Measurements from ENCODE around the gene GID8. TPM values are rescaled to one million over a fixed set of nuclear protein-coding genes. Genes with fewer than 3 reads are reported as not detected.

The GID8 gene
- total and polyA plus RNA-seq, 11 donors = 6.2 to 22.2 (median 15.9) TPM

- WGBS, 4 donors = 59 to 64% (median 63%) methylated on average over 19 to 21 of the region's 21 CpGs
- Histone ChIP-seq H3K27me3 (peaks cover 15 to 73% (median 37%) of the 10 kb centered on the region in 9 donors), H3K9me3 (no peaks in the 10 kb centered on the region), H3K4me3 (no peak overlapping the region), H3K4me1 (peaks cover 0 to 4% (median 0%) of the 10 kb centered on the region in 12 donors), H3K36me3 (no peaks in the 10 kb centered on the region), H3K27ac (no peak overlapping the region)
- intact Hi-C loops (cut with DNase I) = no loop called here
- TF ChIP-seq, protein P1, sequence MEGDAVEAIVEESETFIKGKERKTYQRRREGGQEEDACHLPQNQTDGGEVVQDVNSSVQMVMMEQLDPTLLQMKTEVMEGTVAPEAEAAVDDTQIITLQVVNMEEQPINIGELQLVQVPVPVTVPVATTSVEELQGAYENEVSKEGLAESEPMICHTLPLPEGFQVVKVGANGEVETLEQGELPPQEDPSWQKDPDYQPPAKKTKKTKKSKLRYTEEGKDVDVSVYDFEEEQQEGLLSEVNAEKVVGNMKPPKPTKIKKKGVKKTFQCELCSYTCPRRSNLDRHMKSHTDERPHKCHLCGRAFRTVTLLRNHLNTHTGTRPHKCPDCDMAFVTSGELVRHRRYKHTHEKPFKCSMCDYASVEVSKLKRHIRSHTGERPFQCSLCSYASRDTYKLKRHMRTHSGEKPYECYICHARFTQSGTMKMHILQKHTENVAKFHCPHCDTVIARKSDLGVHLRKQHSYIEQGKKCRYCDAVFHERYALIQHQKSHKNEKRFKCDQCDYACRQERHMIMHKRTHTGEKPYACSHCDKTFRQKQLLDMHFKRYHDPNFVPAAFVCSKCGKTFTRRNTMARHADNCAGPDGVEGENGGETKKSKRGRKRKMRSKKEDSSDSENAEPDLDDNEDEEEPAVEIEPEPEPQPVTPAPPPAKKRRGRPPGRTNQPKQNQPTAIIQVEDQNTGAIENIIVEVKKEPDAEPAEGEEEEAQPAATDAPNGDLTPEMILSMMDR (IDR thresholded peaks at IDR 0.05) = no peak
- no peak for TF ChIP-seq POLR2A (IDR thresholded peaks at IDR 0.05)
- DNase-seq = no peak
- ATAC-seq = peak in 1 of 4 donors; percentile 30
These were observed 44.5 kb downstream of the GID8 start for GRCh38 chr20:62982124-62983075.

DNA sequence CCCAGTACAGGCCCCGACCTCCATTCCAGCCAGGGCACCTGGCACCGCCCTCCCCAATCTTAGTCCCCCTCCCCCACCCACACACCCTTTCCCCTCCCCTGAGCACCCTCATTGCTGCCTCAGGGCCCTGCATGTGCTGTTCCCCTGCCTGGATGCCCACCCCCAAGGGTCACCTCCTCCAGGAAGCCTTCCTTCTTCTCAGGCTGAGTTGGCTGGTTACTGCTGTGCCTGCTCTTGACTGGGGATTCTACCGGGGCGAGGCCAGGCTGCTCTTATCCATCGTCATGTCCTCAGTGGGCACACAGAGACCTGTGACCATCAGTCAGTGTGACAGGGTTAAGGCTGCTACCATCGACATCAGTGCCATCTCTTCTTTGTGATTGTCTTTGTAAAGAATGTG, 45.3 kb downstream of the GID8 start:
- intact Hi-C loops (cut with DNase I) = no loop called here
- DNase-seq (no peak), ATAC-seq (no peak)
- H3K4me3 ChIP-seq = no peak overlapping the region
- no peak overlapping the region for H3K27ac ChIP-seq
- H3K9me3 ChIP-seq = no peaks in the 10 kb centered on the region
- H3K4me1 ChIP-seq = peaks cover 0 to 4% (median 0%) of the 10 kb centered on the region in 12 donors
- 86 to 91% (median 87%) methylated on average over 6 of the region's 6 CpGs for WGBS, 4 donors
- H3K27me3 ChIP-seq = peaks cover 13 to 72% (median 33%) of the 10 kb centered on the region in 9 donors
- no peak for TF ChIP-seq POLR2A (IDR thresholded peaks at IDR 0.05)
- TF ChIP-seq, protein P1 (IDR thresholded peaks at IDR 0.05) = no peak
- no peaks in the 10 kb centered on the region for H3K36me3 ChIP-seq

GRCh38 chr20:62984666-62985443, 46.9 kb downstream of the GID8 start:
- ATAC-seq (no peak), DNase-seq (no peak)
- H3K4me1 ChIP-seq = peaks cover 0 to 4% (median 0%) of the 10 kb centered on the region in 12 donors
- no peak overlapping the region for H3K27ac ChIP-seq
- TF ChIP-seq POLR2A (IDR thresholded peaks at IDR 0.05) = no peak
- TF ChIP-seq, protein P1 (IDR thresholded peaks at IDR 0.05) = no peak
- intact Hi-C loops (cut with DNase I) = no loop called here
- WGBS, 4 donors = 72 to 78% (median 76%) methylated on average over 17 to 18 of the region's 18 CpGs
- H3K36me3 ChIP-seq = no peaks in the 10 kb centered on the region
- H3K4me3 ChIP-seq = no peak overlapping the region
- peaks cover 5 to 63% (median 27%) of the 10 kb centered on the region in 9 donors for H3K27me3 ChIP-seq
- no peaks in the 10 kb centered on the region for H3K9me3 ChIP-seq

DNA sequence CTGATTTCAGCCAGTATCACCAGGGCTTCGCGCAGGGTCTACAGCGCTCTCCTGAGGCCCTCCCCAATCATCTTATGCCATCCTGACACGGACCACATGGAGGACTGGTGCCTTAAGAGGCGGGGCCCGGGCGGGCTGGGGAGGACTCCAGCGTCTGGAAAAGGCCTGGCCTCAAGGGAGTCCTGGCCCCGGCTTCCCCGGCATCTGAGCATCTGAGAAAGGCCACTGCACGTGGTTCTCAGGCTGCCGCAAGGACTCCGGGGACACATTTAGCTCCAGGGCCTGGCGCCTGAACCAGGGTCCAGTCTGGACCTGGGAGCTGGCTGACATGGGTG, 47.5 kb downstream of the GID8 start:
- H3K27me3 ChIP-seq = peaks cover 5 to 58% (median 23%) of the 10 kb centered on the region in 9 donors
- H3K4me3 ChIP-seq = no peak overlapping the region
- no peak overlapping the region for H3K27ac ChIP-seq
- WGBS, 4 donors = 53 to 65% (median 55%) methylated on average over 5 to 14 of the region's 14 CpGs
- no peaks in the 10 kb centered on the region for H3K36me3 ChIP-seq
- no peaks in the 10 kb centered on the region for H3K9me3 ChIP-seq
- peak in 2 of 5 donors; percentile 36 to 55 for DNase-seq
- intact Hi-C loops (cut with DNase I) = no loop called here
- H3K4me1 ChIP-seq = peaks cover 0 to 4% (median 0%) of the 10 kb centered on the region in 12 donors
- ATAC-seq = peak in 3 of 4 donors; percentile 16 to 53 (median 49)
- TF ChIP-seq POLR2A (IDR thresholded peaks at IDR 0.05) = no peak
- TF ChIP-seq, protein P1 (IDR thresholded peaks at IDR 0.05) = no peak
